ENCODE results near the gene ADAMTS16. TPM values are rescaled to one million over a fixed set of nuclear protein-coding genes. Genes with fewer than 3 reads are reported as not detected.

The ADAMTS16 gene
- total and polyA plus RNA-seq, 9 of the 15 experiments (the other 6 are each of a cell fraction or from before 2014, with no cell fraction given), result not detected

DNA sequence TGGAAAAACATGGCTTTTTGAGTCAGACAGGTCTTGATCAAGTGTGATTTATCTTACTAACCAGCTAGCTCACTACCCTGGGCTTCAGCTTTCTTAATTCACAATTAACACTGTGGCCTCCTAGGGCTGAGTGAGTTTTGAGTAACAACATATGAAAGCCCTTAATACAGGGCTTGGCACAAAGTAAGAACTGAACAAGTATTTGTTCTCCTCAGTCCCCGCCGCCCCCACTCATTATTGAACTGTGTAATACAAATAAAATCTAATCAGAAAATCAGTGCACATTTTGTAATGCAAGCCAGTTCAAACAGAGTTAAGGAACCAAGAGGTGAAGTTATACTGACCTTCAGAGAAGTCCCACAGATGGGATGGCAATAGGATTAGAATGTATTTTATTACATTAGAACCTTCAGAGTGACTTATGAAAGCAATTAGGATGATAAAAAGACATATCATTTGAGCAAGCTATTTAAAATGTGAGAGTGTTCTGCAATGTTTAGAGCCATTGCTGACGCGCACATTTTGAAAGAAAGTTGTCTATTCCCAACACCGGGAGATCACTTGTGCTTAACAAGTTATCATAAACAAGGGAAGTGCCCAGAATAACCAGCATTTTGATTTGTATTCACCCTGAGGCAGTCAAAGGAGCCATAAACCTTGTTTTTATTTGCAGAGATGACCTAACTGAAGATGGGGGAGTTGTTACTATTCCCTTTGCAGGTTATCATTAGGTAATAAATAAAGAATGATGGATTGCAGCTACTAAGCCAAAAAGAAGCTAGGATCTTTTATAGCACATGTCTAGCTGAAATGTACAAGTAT is 19.4 kb downstream of the ADAMTS16 start:
- no peaks in the 10 kb centered on the region; a peak in 1 of 5 replicates for H3K27me3 ChIP-seq (ENCODE audit: control insufficient read depth in 2 of 2, insufficient read depth in 2 of 2, low read length in 2 of 2)
- in situ Hi-C loops (cut with MboI) (no loop called here), intact Hi-C loops (cut with micrococcal nuclease) (no loop called here)
- H3K4me3 ChIP-seq, result no peak overlapping the region
- ChIA-PET POLR2A (no interaction called here), CTCF (ENCODE audit: low intra/inter-chr PET ratio) (no interaction called here)
- no peak overlapping the region for H3K27ac ChIP-seq (ENCODE audit: extremely low read depth, low read depth, low read length)
- WGBS (ENCODE audit: insufficient coverage, low coverage, missing lambda C conversion rate), result 0% methylated on average over 5 of the region's 5 CpGs
- H3K9me3 ChIP-seq (replicated peaks; ENCODE audit: control insufficient read depth, insufficient read depth, low read depth, low read length), result no peaks in the 10 kb centered on the region
- no peak for TF ChIP-seq ZNF133 (CRISPR knock-in tag; IDR thresholded peaks at IDR 0.05)
- no peak for TF ChIP-seq ZKSCAN3 (CRISPR knock-in tag; IDR thresholded peaks at IDR 0.05)
- TF ChIP-seq, protein P1, sequence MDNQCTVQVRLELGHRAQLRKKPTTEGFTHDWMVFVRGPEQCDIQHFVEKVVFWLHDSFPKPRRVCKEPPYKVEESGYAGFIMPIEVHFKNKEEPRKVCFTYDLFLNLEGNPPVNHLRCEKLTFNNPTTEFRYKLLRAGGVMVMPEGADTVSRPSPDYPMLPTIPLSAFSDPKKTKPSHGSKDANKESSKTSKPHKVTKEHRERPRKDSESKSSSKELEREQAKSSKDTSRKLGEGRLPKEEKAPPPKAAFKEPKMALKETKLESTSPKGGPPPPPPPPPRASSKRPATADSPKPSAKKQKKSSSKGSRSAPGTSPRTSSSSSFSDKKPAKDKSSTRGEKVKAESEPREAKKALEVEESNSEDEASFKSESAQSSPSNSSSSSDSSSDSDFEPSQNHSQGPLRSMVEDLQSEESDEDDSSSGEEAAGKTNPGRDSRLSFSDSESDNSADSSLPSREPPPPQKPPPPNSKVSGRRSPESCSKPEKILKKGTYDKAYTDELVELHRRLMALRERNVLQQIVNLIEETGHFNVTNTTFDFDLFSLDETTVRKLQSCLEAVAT (IDR thresholded peaks at IDR 0.05), result no peak
- TF ChIP-seq, protein P2, sequence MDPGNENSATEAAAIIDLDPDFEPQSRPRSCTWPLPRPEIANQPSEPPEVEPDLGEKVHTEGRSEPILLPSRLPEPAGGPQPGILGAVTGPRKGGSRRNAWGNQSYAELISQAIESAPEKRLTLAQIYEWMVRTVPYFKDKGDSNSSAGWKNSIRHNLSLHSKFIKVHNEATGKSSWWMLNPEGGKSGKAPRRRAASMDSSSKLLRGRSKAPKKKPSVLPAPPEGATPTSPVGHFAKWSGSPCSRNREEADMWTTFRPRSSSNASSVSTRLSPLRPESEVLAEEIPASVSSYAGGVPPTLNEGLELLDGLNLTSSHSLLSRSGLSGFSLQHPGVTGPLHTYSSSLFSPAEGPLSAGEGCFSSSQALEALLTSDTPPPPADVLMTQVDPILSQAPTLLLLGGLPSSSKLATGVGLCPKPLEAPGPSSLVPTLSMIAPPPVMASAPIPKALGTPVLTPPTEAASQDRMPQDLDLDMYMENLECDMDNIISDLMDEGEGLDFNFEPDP (CRISPR knock-in tag; IDR thresholded peaks at IDR 0.05), result no peak
- no TSS peak for BruUV-seq (replicated peaks)
- H3K79me2 ChIP-seq (ENCODE audit: control insufficient read depth, insufficient read depth, low read length), result no peaks in the 10 kb centered on the region
- no peaks in the 10 kb centered on the region for H4K20me1 ChIP-seq (replicated peaks; ENCODE audit: control insufficient read depth, insufficient read depth, low read length)
- no peak for ATAC-seq
- no peak overlapping the region for H3K9ac ChIP-seq (ENCODE audit: insufficient read depth in 1 of 2, low read depth in 2 of 2, low read length in 2 of 2)
- no peaks in the 10 kb centered on the region for H3K36me3 ChIP-seq (ENCODE audit: control insufficient read depth, insufficient read depth, low read length)
- no peaks in the 10 kb centered on the region for H3K9me1 ChIP-seq (ENCODE audit: control insufficient read depth, insufficient read depth, low read length)
- H3K4me1 ChIP-seq (replicated peaks in 1 of 2; ENCODE audit: control insufficient read depth in 2 of 2, insufficient read depth in 2 of 2, low read length in 2 of 2), result no peaks in the 10 kb centered on the region
- FAIRE-seq, result no peak
- DNase-seq (ENCODE audit: extremely low read depth in 1 of 4, low spot score in 3 of 4), result no peak
- no peak overlapping the region for H2AFZ ChIP-seq (ENCODE audit: low read depth, low read length)
- H3K4me2 ChIP-seq (ENCODE audit: insufficient read depth, low read length), result no peak overlapping the region
